Measurements from ENCODE around the gene IPO4. TPM values are rescaled to one million over a fixed set of nuclear protein-coding genes. Genes with fewer than 3 reads are reported as not detected.
A peak's percentile ranks its signal among the peaks of the same experiment; 100 is the strongest.

Gene IPO4
- total and polyA plus RNA-seq, 2 of the 13 experiments (the other 11 are each of a cell fraction or from before 2014, with no cell fraction given): 39.0 to 179 TPM

DNA sequence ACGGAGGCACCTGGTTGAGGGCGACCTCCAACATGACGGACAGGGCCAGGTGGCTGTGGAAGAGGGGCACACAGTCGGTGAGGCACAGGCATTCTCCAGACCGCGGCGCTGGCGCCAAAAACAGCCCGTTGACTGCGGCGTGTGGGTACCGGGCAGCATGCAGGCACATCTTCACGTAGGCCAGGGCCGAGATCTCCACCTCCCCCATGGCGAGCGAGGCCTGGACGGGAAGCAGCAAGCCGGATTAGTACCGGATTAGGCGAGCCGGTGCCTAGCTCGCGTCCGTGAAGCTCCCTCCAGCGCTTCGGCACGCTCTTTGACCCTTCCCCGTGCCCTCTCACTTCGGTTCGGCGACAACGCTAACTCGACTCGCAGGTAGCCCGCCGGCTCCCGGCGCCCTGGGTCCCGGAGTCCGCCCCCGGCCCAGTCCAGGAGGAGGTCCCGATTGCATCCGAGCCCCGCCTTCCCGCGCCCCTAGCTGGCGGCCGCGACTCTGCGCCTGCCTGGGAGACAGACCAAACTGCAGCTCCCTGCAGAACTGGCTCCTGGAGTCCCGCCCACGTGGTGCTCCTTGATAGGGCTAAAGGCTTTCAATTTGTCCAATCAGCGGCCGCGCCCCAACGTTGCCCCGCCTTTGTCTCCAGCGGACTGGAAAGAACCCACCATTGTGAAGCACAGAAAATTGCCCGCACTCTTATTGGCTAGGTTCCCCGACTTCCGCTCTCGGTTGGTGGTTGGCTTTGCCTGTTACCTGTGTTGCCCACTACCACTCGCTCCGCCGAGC, 47.3 kb downstream of the IPO4 start, which contains the start of gene EMC9 (continued):
- no peak for TF ChIP-seq PRDM15 (CRISPR knock-in tag; IDR thresholded peaks at IDR 0.05)
- peak; percentile 93; the same call in 1 of the 2 replicates for TF ChIP-seq ZBTB20 (CRISPR knock-in tag; IDR thresholded peaks at IDR 0.05; ENCODE audit: borderline replicate concordance, low read depth)
- peak; percentile 89 for TF ChIP-seq IRF2 (CRISPR knock-in tag; IDR thresholded peaks at IDR 0.05)
- TF ChIP-seq SP1 (IDR thresholded peaks at IDR 0.05): no peak
- TF ChIP-seq SP1 (CRISPR knock-in tag; IDR thresholded peaks at IDR 0.05): peak; percentile 92
- peak; percentile 99 for TF ChIP-seq ZNF782 (CRISPR knock-in tag; IDR thresholded peaks at IDR 0.05; ENCODE audit: borderline replicate concordance)
- TF ChIP-seq ZNF230 (CRISPR knock-in tag; IDR thresholded peaks at IDR 0.05): peak; percentile 100
- TF ChIP-seq ERF (CRISPR knock-in tag; IDR thresholded peaks at IDR 0.05): peak; percentile 97
- TF ChIP-seq ZBTB26 (CRISPR knock-in tag; IDR thresholded peaks at IDR 0.05; ENCODE audit: borderline replicate concordance): peak; percentile 67; the same call in 1 of the 2 replicates
- no peak for TF ChIP-seq GABPA (IDR thresholded peaks at IDR 0.05; ENCODE audit: low read depth, low read length)
- TF ChIP-seq GABPA (CRISPR knock-in tag; IDR thresholded peaks at IDR 0.05; ENCODE audit: low read depth): no peak
- TF ChIP-seq ELF1 (CRISPR knock-in tag; IDR thresholded peaks at IDR 0.05): peak; percentile 93
- TF ChIP-seq SYNCRIP (IDR thresholded peaks at IDR 0.05; ENCODE audit: insufficient read depth, low read depth, low read length): no peak
- peak; percentile 77; the same call in 1 of the 2 replicates for TF ChIP-seq DNMT3B (CRISPR knock-in tag; conservative IDR thresholded peaks at IDR 0.05)
- no peak for TF ChIP-seq ZMYM4 (CRISPR knock-in tag; IDR thresholded peaks at IDR 0.05)
- peak; percentile 0 for TF ChIP-seq GATAD2A (CRISPR knock-in tag; IDR thresholded peaks at IDR 0.05)
- peak; percentile 72; the same call in 1 of the 2 replicates for TF ChIP-seq ZNF503 (CRISPR knock-in tag; IDR thresholded peaks at IDR 0.05)
- peak; percentile 91 for TF ChIP-seq HNRNPH1 (optimal IDR thresholded peaks at IDR 0.05; ENCODE audit: low read depth, low read length)
- peak; percentile 71 for TF ChIP-seq ZNF556 (CRISPR knock-in tag; IDR thresholded peaks at IDR 0.05; ENCODE audit: borderline replicate concordance)
- TF ChIP-seq CCDC6 (CRISPR knock-in tag; IDR thresholded peaks at IDR 0.05): no peak
- peak; percentile 97; the same call in 1 of the 2 replicates for TF ChIP-seq DMTF1 (CRISPR knock-in tag; IDR thresholded peaks at IDR 0.05)
- no peak for TF ChIP-seq KAT2B (IDR thresholded peaks at IDR 0.05; ENCODE audit: borderline replicate concordance, low read depth, low read length)

Measured in HepG2 (cell line).